Ectodermal cell (in vitro differentiated cells): Measurements from ENCODE around the gene KIT.

Experiments used
- H3K27ac ChIP-seq: 2 replicates; pipeline ENCODE4 v1.7.0; 2013; ENCODE audit warnings: mild to moderate bottlenecking, low read depth, low read length; ENCODE audit not compliant: insufficient read depth, poor library complexity, severe bottlenecking
- H3K27me3 ChIP-seq: 2 replicates; pipeline ENCODE4 v1.7.0; 2013; ENCODE audit warnings: mild to moderate bottlenecking, low read length; ENCODE audit not compliant: insufficient read depth, control insufficient read depth, poor library complexity, severe bottlenecking
- H3K36me3 ChIP-seq: one replicate; pipeline ENCODE4 v1.7.0; 2013; ENCODE audit warnings: low read length; ENCODE audit not compliant: control insufficient read depth, insufficient read depth
- H3K4me1 ChIP-seq: one replicate; pipeline ENCODE4 v1.7.0; 2013; ENCODE audit warnings: low read length; ENCODE audit not compliant: control insufficient read depth, insufficient read depth
- H3K4me3 ChIP-seq: 2 replicates; pipeline ENCODE4 v1.7.0; 2013; ENCODE audit warnings: low read depth, low read length, control low read depth; ENCODE audit not compliant: insufficient read depth
- H3K9me3 ChIP-seq: 2 replicates; pipeline ENCODE4 v1.7.0; 2013; ENCODE audit warnings: mild to moderate bottlenecking, low read length, moderate library complexity; ENCODE audit not compliant: control insufficient read depth
- WGBS, 2 experiments: methylation state at CpG; one replicate each; pipeline ENCODE4 v1.1.7; 2013; ENCODE audit warnings: missing lambda C conversion rate in 2 of 2; 5-methylcytosine and 5-hydroxymethylcytosine counted together

Gene KIT

DNA sequence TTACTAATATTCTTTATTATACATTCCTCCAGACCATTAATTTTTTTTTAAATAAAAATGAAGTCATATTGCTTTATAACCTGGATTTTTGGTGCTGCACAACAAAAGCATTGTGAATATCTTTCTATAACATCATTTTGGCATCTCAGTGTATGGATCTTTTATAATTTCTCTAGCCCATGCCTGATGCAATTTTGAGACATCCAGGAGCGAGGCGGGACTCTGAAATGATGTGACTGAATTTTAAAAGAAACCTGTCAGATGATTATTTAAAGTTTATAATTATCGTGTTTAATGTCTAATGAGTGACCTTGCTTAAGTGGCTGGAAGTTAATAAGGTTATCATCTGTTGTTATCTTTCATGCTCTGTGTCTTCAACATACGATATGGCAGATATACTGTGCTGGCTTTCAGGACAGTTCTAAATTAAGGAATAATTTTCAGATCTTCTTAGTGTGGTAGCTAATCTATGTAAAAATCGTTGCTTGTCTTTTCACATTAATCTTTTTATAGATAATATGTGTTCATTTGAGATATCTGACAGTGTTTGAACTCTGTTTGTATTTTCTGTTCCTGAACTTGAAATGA lies 58.8 kb downstream of the KIT start:
- H3K9me3 ChIP-seq: no peaks in the 10 kb centered on the region
- H3K4me1 ChIP-seq: no peaks in the 10 kb centered on the region
- H3K27me3 ChIP-seq: no peaks in the 10 kb centered on the region
- 92 to 96% methylated on average over 5 of the region's 5 CpGs for WGBS, 2 experiments
- no peaks in the 10 kb centered on the region for H3K36me3 ChIP-seq
- H3K27ac ChIP-seq: no peak overlapping the region
- H3K4me3 ChIP-seq: no peak overlapping the region

DNA sequence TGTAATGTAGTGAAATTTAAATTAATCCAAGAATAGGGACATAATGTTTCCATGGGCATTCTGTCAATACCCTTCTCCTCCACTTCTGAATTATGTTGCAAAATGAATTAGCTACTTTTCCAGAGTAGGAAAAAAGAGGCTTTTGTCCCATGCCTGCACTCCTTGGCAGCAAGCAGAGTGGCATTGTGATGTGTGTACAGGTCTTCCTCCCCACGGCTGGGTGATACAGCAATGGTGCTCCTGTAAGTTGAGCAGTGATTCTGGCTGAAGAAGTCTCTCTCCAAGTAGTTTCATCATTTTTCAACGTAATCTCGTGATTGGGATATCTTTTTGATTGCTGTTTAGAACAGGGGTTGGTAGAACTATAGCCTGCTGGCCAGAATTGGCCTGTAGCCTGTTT lies 59.9 kb downstream of the KIT start:
- Histone ChIP-seq H3K4me3 (no peak overlapping the region), H3K27me3 (no peaks in the 10 kb centered on the region), H3K27ac (no peak overlapping the region), H3K4me1 (no peaks in the 10 kb centered on the region), H3K9me3 (no peaks in the 10 kb centered on the region), H3K36me3 (no peaks in the 10 kb centered on the region)
- WGBS, 2 experiments: 95 to 98% methylated on average over 3 of the region's 3 CpGs

DNA sequence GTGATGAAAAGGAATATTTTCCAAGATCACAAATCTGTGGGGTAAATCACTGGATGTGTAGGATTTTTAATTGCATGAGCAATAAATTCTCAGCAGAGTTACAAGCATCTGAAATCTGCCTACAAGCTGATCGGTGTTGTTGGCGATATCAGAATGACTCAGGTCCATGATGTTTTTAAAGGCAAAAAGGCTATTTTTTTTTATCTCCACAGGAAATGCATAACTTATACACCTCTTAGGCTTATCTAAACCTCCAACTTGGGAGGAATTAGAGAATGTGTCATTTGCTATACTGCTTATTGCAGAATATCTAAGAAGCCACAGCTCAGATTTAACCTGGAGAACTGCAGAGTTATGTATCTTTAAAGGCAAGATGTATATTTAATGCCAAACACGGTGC lies 61.6 kb downstream of the KIT start:
- no peaks in the 10 kb centered on the region for H3K27me3 ChIP-seq
- no peak overlapping the region for H3K27ac ChIP-seq
- no peaks in the 10 kb centered on the region for H3K4me1 ChIP-seq
- no peak overlapping the region for H3K4me3 ChIP-seq
- no peaks in the 10 kb centered on the region for H3K9me3 ChIP-seq
- no peaks in the 10 kb centered on the region for H3K36me3 ChIP-seq
- 94 to 100% methylated on average over 3 of the region's 3 CpGs for WGBS, 2 experiments

DNA sequence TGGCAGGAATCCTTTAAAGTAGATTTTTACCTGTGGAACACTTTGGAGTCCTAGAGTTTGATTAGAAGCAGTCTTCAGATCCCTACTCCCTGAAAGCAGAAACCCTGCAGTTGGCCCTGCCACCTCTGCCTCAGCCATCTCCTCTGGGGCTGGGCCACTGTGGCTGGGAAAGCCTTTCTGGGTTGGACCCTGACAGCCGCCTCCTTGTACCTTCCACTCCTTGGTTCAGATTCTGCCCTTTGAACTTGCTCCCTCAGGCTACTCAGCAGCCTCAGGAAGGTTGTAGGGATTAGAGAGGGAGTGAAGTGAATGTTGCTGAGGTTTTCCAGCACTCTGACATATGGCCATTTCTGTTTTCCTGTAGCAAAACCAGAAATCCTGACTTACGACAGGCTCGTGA lies 65.5 kb downstream of the KIT start:
- no peaks in the 10 kb centered on the region for H3K36me3 ChIP-seq

DNA sequence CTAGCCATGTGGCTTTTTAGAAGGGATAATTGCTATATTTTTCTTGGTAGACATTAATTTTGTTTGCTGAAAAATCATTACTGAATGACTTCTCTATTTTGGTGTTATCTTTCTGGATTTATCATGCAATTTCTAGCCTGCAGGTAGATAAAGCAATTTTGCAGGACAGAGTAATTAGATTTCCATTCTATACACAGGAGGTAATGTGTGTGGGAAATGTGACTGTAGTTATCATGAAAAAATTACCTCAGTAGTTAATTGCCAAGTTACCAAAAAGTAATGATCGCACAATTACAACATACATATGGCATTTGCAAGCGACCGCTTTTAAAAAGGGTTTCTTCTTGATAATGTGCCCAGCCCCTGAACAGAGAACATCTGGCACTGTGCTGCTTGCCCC lies 66.1 kb downstream of the KIT start:
- Histone ChIP-seq H3K36me3 (no peaks in the 10 kb centered on the region), H3K9me3 (no peaks in the 10 kb centered on the region), H3K4me1 (no peaks in the 10 kb centered on the region), H3K27me3 (no peaks in the 10 kb centered on the region), H3K27ac (no peak overlapping the region), H3K4me3 (no peak overlapping the region)
- WGBS, 2 experiments: 98 to 99% methylated on average over 3 of the region's 3 CpGs

More for the DNA sequence above, 65.5 kb downstream of the KIT start:
- Histone ChIP-seq H3K27me3 (no peaks in the 10 kb centered on the region), H3K4me3 (no peak overlapping the region), H3K27ac (no peak overlapping the region), H3K9me3 (no peaks in the 10 kb centered on the region), H3K4me1 (no peaks in the 10 kb centered on the region)
- WGBS, 2 experiments: 87 to 89% methylated on average over 3 of the region's 3 CpGs

DNA sequence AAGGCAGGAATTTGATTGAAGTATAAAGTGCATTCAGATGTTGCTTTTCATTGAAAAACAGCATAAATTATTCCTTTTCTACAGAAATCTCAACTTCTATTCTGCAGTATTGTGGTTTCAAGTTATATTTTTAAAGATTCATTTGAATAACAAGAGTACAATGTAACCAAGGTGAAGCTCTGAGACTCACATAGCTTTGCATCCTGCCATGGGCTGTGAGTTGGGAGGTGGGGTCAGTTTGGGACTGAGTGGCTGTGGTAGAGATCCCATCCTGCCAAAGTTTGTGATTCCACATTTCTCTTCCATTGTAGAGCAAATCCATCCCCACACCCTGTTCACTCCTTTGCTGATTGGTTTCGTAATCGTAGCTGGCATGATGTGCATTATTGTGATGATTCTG lies 69.2 kb downstream of the KIT start:
- Histone ChIP-seq H3K4me3 (no peak overlapping the region), H3K27me3 (no peaks in the 10 kb centered on the region), H3K9me3 (no peaks in the 10 kb centered on the region), H3K27ac (no peak overlapping the region), H3K36me3 (no peaks in the 10 kb centered on the region), H3K4me1 (no peaks in the 10 kb centered on the region)
- WGBS, 2 experiments: 92 to 100% methylated on average over 2 of the region's 2 CpGs

DNA sequence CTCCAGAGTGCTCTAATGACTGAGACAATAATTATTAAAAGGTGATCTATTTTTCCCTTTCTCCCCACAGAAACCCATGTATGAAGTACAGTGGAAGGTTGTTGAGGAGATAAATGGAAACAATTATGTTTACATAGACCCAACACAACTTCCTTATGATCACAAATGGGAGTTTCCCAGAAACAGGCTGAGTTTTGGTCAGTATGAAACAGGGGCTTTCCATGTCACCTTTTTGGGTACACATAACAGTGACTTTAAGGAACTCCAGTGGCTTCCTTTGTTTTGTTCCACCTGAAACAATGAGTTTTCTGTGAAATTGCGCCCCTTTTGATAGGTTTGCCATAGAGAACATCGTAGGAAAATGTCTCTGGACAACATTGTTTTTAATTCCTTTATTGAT lies 69.6 kb downstream of the KIT start:
- no peaks in the 10 kb centered on the region for H3K4me1 ChIP-seq
- H3K27me3 ChIP-seq: no peaks in the 10 kb centered on the region
- H3K27ac ChIP-seq: no peak overlapping the region
- WGBS, 2 experiments: 87 to 89% methylated on average over 2 of the region's 2 CpGs
- no peaks in the 10 kb centered on the region for H3K36me3 ChIP-seq
- H3K9me3 ChIP-seq: no peaks in the 10 kb centered on the region
- no peak overlapping the region for H3K4me3 ChIP-seq

DNA sequence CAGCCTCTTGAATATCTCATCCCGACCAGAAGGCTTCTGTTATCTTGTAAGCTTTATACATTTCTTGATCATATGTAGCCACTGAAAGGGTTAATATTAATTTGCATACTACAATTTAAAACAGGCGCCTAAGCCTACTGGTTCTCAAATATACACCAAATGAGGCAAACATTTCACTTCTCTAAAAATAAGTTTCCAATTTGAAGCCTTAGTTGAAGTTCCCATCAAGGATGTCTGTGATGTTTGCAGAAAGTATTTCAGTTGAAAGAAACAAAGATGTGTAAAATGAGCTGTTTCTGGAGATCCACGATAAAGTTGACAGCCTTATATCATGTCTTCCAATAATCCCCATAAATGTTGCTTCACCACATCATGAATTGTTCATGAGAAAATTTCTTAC lies 70.6 kb downstream of the KIT start:
- 93 to 96% methylated on average over 3 of the region's 3 CpGs for WGBS, 2 experiments
- no peaks in the 10 kb centered on the region for H3K9me3 ChIP-seq
- no peak overlapping the region for H3K27ac ChIP-seq
- H3K4me1 ChIP-seq: no peaks in the 10 kb centered on the region
- H3K4me3 ChIP-seq: no peak overlapping the region
- H3K27me3 ChIP-seq: no peaks in the 10 kb centered on the region
- no peaks in the 10 kb centered on the region for H3K36me3 ChIP-seq

DNA sequence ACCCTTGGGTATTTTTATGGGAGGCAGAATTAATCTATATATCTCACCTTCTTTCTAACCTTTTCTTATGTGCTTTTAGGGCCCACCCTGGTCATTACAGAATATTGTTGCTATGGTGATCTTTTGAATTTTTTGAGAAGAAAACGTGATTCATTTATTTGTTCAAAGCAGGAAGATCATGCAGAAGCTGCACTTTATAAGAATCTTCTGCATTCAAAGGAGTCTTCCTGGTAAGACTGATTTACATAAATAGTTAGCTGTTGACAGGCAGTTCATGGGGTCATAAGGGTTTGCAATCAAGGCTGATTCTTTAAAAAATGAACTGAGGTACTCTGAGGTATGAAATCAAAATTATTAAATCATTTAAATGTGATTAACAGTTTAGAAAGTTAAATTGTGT lies 71.5 kb downstream of the KIT start:
- no peak overlapping the region for H3K27ac ChIP-seq
- WGBS, 2 experiments: 86 to 94% methylated on average over 1 of the region's 1 CpG
- no peaks in the 10 kb centered on the region for H3K4me1 ChIP-seq
- no peak overlapping the region for H3K4me3 ChIP-seq
- no peaks in the 10 kb centered on the region for H3K9me3 ChIP-seq
- no peaks in the 10 kb centered on the region for H3K27me3 ChIP-seq
- H3K36me3 ChIP-seq: no peaks in the 10 kb centered on the region

DNA sequence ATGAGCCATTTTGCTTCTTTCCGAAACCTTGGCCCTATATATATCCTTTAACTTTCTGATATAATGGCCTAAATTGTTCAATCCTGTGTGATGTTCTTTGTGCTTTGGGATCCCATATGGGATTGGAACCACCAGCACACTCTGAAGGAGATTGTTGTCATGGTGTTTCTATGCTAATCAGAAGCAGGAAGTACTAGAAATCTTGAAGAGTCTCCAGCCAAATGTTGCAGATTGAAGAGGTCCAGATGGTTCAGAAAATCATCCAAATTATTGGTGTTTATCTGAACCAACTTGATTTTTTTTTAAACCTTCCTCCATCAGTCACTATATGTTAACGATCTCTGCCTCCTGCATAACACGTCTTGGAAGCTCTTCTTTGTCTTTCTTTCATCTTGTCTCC lies 72.8 kb downstream of the KIT start:
- Histone ChIP-seq H3K4me3 (no peak overlapping the region), H3K9me3 (no peaks in the 10 kb centered on the region), H3K27ac (no peak overlapping the region), H3K4me1 (no peaks in the 10 kb centered on the region), H3K36me3 (no peaks in the 10 kb centered on the region), H3K27me3 (no peaks in the 10 kb centered on the region)
- 88 to 90% methylated on average over 2 to 3 of the region's 3 CpGs for WGBS, 2 experiments

DNA sequence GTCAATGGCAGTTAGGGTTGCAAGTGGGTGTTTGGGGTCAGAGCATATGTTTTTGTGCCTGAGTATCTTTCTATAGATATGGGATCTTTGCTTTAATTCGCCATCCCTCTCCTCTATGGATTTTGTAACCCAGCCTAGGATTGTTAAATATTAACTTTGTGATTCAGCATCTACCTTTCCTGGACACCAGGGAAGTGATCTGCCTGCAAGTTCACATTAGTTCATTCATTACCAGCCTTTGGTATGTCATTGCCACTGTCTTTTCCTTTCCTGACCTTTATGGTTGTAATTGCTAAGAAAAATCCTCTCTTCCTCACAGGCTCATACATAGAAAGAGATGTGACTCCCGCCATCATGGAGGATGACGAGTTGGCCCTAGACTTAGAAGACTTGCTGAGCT lies 73.8 kb downstream of the KIT start:
- 90 to 91% methylated on average over 2 to 3 of the region's 3 CpGs for WGBS, 2 experiments
- H3K27me3 ChIP-seq: no peaks in the 10 kb centered on the region
- no peaks in the 10 kb centered on the region for H3K36me3 ChIP-seq
- no peak overlapping the region for H3K27ac ChIP-seq
- no peaks in the 10 kb centered on the region for H3K4me1 ChIP-seq
- no peaks in the 10 kb centered on the region for H3K9me3 ChIP-seq
- no peak overlapping the region for H3K4me3 ChIP-seq
